Measurements from ENCODE around the gene UTF1.

UTF1 gene, protein sequence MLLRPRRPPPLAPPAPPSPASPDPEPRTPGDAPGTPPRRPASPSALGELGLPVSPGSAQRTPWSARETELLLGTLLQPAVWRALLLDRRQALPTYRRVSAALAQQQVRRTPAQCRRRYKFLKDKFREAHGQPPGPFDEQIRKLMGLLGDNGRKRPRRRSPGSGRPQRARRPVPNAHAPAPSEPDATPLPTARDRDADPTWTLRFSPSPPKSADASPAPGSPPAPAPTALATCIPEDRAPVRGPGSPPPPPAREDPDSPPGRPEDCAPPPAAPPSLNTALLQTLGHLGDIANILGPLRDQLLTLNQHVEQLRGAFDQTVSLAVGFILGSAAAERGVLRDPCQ

DNA sequence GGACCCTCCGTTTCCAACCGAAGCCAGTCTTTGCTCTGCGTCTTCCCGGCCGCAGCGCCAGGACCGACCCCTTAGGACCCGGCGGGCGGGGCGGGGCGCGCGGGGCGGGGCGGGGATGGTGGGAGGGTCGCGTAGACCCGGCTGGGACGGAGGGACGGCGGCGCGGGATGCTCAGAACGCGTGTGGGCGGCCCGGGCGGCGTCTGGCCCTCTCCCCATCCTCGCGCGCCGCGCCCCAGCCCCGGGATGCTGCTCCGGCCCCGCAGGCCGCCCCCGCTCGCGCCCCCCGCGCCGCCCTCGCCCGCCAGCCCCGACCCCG lies at the start of gene UTF1:
Gene UTF1, plus strand, starts transcription at position 174 of the 318 bp plus-strand sequence. Its CDS starts 72 bp downstream, at position 246.
- no peak for DNase-seq (ENCODE audit: low read depth in 3 of 3)

DNA sequence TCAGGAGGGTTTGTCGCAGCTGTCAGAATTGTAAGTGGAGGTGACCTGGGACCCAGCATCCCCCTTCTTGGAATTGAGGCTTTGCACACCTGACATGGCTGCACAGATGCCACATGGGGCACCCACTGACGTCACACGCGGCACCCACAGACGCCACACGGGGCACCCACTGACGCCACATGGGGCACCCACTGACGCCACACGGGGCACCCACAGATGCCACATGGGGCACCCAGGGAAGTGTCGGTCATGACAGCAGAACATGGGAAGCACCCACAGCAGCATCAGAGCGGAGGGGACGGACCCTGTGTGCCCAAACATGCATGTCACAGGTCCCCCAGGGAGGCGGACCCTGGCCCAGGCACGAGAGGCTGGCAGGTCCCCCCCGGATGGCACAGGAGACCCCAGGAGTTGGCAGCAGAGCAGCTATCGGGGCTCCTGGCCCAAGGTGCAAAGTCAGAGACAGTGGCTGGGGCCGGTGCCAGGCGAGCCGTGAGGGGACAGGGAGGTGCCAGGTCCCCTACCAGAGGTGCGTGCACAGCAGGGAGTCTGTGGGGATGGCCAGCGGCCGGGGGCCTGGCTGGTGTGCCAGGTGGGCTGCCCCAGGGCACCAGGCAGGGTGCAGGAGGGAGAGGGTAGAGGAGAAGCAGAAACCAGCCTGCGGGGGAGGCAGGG lies 48.9 kb upstream of the UTF1 start:
- DNase-seq (ENCODE audit: low read depth in 3 of 3), result no peak

DNA sequence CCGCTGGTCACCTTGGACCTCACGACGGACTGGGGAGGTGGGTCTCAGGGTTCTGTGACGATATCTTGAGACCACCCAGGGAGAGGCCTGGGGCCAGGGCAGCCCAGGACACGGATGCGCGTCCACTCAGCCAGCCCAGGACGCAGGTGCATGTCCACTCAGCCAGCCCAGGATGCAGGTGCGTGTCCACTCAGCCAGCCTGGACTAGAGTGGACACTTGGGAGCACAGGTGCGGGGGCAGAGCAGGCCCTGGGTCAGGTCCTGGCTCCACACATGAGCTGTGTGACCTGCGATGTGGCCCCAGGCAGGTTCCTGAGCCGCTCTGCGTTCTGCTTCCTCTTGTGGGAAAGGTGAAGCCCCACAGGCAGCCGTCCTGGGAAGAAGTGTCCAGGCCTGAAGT lies 47.8 kb upstream of the UTF1 start:
- no peak for DNase-seq (ENCODE audit: low read depth in 3 of 3)

DNA sequence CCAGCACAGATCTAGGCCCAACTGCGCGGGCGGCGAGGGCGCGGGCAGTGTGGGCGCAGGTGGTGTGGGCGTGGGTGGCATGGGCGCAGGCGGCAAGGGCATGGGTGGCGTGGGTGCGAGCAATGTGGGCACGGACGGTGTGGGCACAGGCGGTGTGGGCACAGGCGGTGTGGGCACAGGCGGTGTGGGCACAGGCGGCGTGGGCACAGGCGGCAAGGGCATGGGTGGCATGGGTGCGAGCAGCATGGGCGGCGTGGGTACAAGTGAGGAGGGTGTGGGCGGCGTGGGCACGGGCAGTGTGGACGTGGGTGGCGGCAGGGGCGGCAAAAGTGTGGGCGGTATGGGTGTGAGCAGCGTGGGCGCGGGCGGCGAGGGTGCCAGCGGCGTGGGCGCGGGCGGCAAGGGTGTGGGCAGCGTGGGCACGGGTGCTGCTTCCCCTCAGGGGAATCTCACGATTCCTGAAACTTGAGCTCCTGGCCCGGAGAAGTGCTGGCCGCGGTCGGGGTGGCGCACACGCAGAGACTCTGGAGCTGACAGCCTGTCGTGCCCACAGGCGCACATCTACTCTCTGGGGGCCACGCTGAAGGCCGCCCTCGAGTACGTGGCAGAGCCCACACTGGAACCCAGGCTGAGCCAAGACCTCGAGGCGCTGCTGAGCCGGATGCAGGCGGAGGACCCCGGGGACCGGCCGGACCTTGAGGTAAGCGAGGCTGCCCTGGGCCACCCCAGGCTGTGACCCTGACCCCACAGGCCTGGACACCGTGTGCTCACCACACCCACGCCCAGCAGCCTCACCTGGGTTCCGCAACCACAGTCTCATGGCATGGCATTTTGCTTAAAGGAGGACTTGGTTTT lies 47.0 kb upstream of the UTF1 start:
- DNase-seq (ENCODE audit: low read depth in 3 of 3), result no peak

DNA sequence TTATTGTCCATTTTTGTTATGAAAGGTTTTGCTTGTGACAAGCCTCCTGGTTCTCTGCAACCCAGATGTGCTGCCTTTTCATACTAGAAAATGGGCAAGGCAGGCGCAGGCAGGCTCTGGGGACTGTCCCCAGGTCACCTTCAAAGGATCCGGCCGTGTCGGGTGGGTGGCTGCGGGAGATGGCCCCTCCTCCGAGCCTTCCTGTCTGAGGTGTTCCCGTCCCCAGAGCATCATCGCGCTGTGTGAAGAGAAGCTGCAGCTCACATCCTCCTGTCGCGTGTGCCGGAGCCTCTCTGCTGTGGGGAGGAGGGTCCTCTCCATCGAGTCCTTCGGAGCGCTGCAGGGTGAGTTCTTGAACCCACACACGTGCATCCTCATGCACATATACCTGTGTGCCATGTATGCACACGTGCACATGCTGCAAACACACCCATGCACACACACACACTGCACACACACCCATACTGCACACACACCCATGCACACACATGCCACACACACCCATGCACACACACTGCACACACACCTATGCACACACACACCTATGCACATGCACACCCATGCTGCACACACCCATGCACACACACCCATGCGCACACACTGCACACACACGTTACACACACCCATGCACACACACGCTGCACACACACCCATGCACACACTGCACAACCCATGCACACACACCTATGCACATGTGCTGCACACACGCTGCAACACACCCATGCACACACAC lies 46.2 kb upstream of the UTF1 start:
- DNase-seq (ENCODE audit: low read depth in 3 of 3), result no peak

GRCh38 chr10:133184591-133185244 lies 45.3 kb upstream of the UTF1 start:
- DNase-seq (ENCODE audit: low read depth in 3 of 3), result no peak

- DNase-seq (ENCODE audit: low read depth in 3 of 3), result no peak
Observed at GRCh38 chr10:133185421-133185820, 44.6 kb upstream of the UTF1 start.

GRCh38 chr10:133185916-133186315 lies 44.1 kb upstream of the UTF1 start:
- no peak for DNase-seq (ENCODE audit: low read depth in 3 of 3)

GRCh38 chr10:133186416-133187090 lies 43.5 kb upstream of the UTF1 start:
- no peak for DNase-seq (ENCODE audit: low read depth in 3 of 3)

GRCh38 chr10:133187091-133187905 lies 42.7 kb upstream of the UTF1 start:
- no peak for DNase-seq (ENCODE audit: low read depth in 3 of 3)

DNA sequence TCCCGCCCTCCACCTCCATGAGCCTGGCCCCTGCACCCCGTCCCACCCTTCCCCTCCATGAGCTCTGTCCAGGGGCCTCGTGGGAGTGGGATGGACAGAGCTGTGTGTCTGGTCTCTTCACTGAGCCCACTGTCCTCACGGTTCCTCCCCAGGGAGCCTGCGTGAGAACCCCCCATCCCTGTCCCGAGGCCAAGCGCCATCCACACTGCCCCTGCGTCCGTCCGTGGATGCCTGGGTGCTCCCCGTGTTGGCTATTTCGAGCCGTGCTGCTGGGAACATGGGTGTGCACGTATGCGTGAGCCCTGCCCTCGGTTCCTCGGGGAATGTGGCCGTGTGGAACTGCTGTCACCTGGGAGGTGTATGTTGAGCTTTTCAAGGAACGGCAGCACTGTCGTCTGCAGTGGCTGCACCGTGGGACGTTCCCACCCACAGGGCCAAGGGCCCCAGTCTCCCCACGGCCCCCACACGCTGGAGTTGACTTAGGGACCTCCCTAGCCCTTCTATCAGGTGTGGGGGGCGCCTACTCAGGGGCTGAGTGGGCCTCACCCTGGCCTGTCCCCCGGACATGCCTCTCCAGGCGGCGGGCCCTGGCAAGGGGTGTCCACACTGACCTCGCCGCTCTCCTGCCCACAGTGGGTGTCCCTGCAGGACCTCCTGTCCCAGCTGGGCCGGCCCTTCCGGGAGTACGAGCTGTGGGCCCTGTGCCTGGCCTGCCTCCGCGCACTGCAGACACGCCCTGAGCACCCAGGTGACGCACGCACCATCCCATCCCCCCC lies 41.9 kb upstream of the UTF1 start:
- no peak for DNase-seq (ENCODE audit: low read depth in 3 of 3)

- no peak for DNase-seq (ENCODE audit: low read depth in 3 of 3)
Observed at GRCh38 chr10:133189256-133189655, 40.8 kb upstream of the UTF1 start.

GRCh38 chr10:133189726-133190125 lies 40.3 kb upstream of the UTF1 start:
- no peak for DNase-seq (ENCODE audit: low read depth in 3 of 3)

- DNase-seq (ENCODE audit: low read depth in 3 of 3), result no peak
Observed at GRCh38 chr10:133190225-133190624, 39.8 kb upstream of the UTF1 start.

DNA sequence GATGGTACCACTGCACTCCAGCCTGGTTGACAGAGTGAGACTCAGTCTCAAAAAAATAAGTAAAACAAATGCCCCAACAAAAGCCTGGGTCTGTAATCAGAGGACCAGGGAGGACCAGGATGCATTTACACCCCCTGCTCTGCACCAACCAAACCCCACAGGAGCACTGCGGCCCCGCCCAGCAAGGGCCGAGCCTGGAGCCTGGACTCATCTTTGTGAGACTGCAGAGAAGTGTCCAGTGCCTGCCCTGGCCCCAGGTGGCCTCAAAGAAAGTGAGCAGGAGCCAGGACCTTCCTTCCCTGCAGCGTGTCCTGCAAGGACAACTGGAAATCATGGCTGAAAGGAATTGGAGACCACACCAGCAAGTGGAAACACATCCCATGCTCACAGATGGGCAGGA lies 38.4 kb upstream of the UTF1 start:
- no peak for DNase-seq (ENCODE audit: low read depth in 3 of 3)

GRCh38 chr10:133194151-133194550 lies 35.9 kb upstream of the UTF1 start:
- no peak for DNase-seq (ENCODE audit: low read depth in 3 of 3)

DNA sequence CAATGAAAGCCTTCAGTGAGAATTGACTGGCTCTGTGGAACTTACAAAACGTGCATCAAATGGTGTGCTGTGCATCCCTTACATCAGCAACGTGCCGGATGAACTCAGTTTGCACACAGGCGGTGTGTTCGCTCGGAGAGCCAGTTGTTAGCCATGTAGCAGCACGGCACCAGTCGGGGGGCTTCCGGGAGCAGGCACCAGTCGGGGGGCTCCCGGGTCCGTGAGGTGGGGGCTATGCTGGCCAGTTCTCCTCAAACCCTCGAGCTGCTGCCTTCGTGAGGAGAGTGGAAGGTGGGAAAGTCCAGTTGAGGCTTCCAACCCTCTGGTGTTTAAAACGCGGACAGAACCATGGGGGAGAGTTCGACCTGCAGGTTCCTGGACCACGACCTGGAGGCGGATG lies 34.9 kb upstream of the UTF1 start:
- no peak for DNase-seq (ENCODE audit: low read depth in 3 of 3)

DNA sequence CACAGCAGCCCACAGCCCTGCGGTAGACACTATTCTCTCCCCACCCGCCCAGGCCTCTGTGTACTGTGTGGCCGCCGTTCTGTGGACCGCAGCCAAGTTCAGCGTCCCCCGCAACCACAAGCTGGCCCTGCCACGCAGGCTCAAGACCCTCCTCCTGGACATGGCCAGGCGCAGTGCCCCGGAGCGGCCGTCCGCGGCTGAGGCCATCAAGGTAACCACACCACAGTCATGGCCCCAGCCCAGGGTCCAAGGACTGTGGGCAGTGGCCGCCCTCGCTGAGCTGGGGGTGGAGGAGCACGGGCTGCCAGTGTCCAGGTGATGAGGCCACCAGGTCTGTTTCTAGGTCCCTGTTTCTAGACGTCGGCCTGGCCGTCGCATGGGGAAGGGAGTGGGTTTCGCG lies 34.4 kb upstream of the UTF1 start:
- no peak for DNase-seq (ENCODE audit: low read depth in 3 of 3)

- no peak for DNase-seq (ENCODE audit: low read depth in 3 of 3)
Observed at GRCh38 chr10:133196221-133196915, 33.6 kb upstream of the UTF1 start.
